ENCODE results near the gene OR13F1.
"Not testable (repeated sequence)": the region's sequence is repeated elsewhere in the genome, so short reads cannot be mapped to it uniquely, and the experiment has no call there.

OR13F1 gene

GRCh38 chr9:104503963-104504362, at the start of gene OR13F1:
OR13F1 (plus strand) TSS chr9:104504263; CDS start chr9:104504263, 0 bp downstream.
- no peak for FAIRE-seq

- FAIRE-seq, result no peak
These were observed 47.2 kb upstream of the OR13F1 start for GRCh38 chr9:104456831-104457230.

DNA sequence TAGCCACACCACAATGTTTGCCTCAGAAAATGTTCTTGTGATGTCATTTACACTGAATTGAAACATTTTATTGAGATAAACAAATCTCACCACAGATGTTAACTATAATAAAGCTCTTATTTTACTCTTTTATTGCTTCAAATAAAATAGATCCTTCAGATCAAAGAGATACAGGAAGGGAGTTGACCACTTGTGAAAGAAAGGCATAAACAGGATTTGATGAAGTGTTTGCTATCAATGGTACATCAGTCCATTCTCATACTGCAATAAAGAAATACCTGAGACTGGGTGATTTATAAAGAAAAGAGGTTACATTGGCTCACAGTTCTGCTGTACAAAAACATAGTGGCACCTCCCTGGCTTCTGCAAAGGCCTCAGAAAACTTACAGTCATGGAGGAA, 40.2 kb upstream of the OR13F1 start:
- no peak for FAIRE-seq

DNA sequence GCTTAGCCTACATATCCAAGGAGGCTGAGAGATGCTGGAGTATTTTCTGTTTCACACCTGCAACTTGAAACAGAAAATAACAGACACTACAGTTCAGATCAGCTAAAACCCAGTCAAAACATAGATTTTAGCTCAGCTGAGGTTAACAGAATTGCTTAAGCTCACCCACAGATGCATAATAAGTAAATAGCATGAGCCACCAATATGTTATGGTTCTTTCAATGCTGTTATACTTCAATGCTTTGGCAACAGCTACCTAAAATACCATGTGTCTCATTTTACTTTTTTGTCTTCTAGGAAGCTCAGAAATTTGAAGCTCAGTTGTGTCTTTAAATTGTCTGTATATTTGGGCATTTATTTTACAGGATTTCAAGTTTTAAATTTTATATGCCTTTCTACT, 35.8 kb upstream of the OR13F1 start:
- no peak for FAIRE-seq

DNA sequence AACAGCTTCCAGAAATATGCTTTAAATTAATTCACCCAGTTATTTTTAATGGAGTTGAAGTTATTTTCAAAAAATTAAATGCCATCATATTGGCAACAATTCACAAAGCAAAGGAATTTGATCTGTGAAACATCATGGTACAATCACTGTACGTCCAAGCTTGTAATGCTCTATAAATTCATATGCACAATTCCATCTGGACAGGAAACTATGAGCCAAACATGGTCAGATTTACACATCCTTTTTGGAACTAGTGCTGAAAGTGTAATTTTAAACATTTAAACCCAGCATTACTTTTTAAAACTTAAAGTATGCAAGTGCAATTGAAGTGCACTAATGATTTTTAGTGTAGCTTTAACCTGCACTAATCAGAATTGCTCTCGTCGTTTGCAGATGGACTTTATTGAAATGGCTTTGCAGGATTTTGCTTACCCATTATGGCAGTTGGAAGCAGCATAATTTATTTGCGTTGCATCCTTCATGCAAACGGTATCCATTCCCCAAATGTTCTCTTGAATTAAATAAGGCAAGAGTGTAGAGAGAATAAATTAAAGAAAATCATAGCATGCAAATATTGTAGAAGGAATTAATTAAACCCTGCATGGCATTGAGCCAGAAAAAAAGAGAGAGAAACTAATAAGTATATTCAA, 21.0 kb upstream of the OR13F1 start:
- no peak for FAIRE-seq

DNA sequence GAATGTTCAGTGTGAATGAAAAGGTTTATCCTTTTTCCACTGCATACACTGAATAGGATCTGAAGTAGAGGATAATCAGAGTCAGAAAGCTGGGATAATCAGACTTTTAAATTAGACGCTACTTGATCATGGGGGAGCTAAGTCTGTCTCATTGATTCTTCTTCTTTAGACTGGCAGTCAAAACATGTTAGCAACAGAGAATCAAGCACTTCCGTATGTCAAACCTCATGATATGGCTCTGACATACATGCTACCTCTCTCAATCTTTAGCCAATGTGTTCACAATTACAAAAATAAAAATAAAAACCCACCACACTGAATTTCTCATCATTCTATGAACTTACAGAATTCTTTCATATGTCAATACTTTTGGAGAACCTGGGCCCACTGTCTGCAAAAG, 19.0 kb upstream of the OR13F1 start:
- no peak for FAIRE-seq

- peak; percentile 68 for FAIRE-seq
These were observed 9.3 kb upstream of the OR13F1 start for GRCh38 chr9:104494808-104495207.

DNA sequence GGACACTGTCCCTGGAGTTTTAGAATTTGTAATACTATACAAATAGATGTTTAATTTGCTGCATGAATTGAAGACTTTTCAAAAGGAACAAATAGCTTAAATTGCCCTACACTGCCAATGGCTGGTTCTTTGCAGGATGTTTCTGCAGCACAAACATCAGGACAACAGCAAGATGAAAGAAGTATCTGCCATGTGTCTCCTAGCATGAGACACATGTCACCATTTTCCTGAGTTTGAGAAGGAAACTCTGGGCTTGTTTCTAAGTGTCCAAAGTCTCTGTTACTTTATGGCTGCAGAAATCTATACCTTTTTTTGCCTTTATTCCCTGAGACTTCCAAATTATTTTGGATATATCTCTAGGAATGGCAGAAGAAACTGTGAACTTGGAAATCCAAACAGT, 623 bp upstream of the OR13F1 start:
- no peak for FAIRE-seq

- no peak for FAIRE-seq
These were observed 2.5 kb downstream of the OR13F1 start for GRCh38 chr9:104506565-104506964.

DNA sequence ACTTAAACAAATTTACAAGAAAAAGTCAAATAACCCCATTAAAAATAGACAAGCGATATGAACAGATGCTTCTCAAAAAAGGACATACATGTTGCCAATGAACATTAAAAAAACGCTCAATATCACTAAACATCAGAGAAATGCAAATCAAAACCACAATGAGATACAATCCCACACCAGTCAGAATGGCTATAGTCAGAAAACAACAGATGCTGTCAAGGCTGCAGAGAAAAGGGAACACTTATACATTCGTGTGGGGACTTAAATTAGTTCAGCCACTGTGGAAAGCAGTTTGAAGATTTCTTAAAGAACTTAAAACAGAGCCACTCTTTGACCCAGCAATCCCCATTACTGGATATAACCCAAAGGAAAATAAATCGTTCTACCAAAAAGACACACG, 10.8 kb downstream of the OR13F1 start:
- no peak for FAIRE-seq

- FAIRE-seq, result not testable (repeated sequence)
These were observed 16.2 kb downstream of the OR13F1 start for GRCh38 chr9:104520241-104520640.

DNA sequence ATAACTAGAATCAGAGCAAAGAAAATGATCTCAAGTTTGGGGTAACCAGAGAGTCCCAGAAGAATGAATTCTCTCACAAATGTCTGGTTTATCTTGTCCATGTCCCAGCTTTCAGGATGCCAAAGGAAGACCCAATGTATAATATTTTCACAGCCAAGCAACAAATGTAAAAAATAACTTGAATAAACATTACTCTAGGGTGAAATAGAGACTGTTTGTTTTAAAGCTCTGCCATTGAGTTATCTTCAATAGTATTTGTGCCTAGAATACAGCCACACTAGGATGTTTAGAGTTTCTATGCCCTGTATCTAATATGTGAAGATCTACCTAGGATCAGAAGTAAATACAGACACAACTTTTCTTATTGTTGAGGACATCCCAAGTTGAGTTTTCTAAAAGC, 23.0 kb downstream of the OR13F1 start, which contains the start of gene OR13C4:
TSS of gene OR13C4 (minus strand) at position 101 of the 400 bp plus-strand sequence. CDS start at position 101, 0 bp downstream.
- no peak for FAIRE-seq

- no peak for FAIRE-seq
These were observed 32.7 kb downstream of the OR13F1 start, which contains the start of gene OR13C3 for GRCh38 chr9:104536756-104537155. OR13C3 (minus strand) TSS chr9:104536856; CDS start chr9:104536723, 133 bp downstream.

- no peak for FAIRE-seq
These were observed 35.2 kb downstream of the OR13F1 start for GRCh38 chr9:104539275-104539674.

GRCh38 chr9:104544644-104545043, 40.6 kb downstream of the OR13F1 start:
- FAIRE-seq, result no peak

DNA sequence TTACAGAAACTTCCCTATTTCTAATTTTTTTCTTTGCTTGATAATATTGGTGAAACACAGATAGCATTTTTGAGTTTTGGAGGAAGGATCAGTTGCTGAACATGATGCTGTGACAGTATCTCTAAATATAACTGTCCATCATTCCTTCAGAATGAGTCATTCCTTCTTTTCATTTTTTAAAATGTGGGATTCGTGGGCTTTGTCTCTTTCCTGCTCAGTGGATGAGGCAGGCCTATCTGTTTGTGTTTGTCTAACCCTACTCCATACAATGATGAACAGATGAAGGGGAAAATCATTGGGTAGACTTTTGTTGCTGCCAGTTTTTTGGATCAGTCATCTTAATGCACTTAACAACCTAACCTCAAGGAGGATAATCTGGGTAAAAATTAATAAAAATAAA, 49.2 kb downstream of the OR13F1 start:
- FAIRE-seq, result no peak
